NCI-H2081 treated with DMSO at 0.1 percent for 48 hours (cell line): ENCODE results near the gene OR8D2.
"Not testable (repeated sequence)": the region's sequence is repeated elsewhere in the genome, so short reads cannot be mapped to it uniquely, and the experiment has no call there.

ENCODE experiments used
- DNase-seq: peaks from one replicate; lab custom pipeline; 2025; lab: John Stamatoyannopoulos, UW

The OR8D2 gene

GRCh38 chr11:124285610-124286344 is 34.2 kb downstream of the OR8D2 start:
- no peak for DNase-seq

- DNase-seq: no peak
Observed at GRCh38 chr11:124278261-124278660, 41.7 kb downstream of the OR8D2 start.

GRCh38 chr11:124277804-124278203 is 42.2 kb downstream of the OR8D2 start:
- DNase-seq: no peak

GRCh38 chr11:124277207-124277606 is 42.8 kb downstream of the OR8D2 start:
- no peak for DNase-seq

GRCh38 chr11:124276081-124276480 is 43.9 kb downstream of the OR8D2 start:
- DNase-seq: no peak

GRCh38 chr11:124274000-124274399 is 46.0 kb downstream of the OR8D2 start:
- no peak for DNase-seq

- not testable (repeated sequence) for DNase-seq
Observed at GRCh38 chr11:124270886-124271285, 49.1 kb downstream of the OR8D2 start.
